NT2/D1 (cell line): ENCODE results near the gene IPMK.

Source experiments
- SUZ12 ChIP-seq: IDR thresholded peaks from 2 replicates; pipeline ENCODE4 v1.6.1; 2011; ENCODE audit not compliant: insufficient read length, insufficient read depth; ENCODE audit errors: extremely low read depth
- YY1 ChIP-seq: IDR thresholded peaks from 2 replicates; pipeline ENCODE4 v1.6.1; 2011; ENCODE audit not compliant: insufficient read length, insufficient read depth

- TF ChIP-seq YY1 (no peak), SUZ12 (no peak)
Measured at GRCh38 chr10:58266003-58266825, 1.5 kb downstream of the IPMK start.
